Measurements from ENCODE around the gene SEPTIN10.

The SEPTIN10 gene

DNA sequence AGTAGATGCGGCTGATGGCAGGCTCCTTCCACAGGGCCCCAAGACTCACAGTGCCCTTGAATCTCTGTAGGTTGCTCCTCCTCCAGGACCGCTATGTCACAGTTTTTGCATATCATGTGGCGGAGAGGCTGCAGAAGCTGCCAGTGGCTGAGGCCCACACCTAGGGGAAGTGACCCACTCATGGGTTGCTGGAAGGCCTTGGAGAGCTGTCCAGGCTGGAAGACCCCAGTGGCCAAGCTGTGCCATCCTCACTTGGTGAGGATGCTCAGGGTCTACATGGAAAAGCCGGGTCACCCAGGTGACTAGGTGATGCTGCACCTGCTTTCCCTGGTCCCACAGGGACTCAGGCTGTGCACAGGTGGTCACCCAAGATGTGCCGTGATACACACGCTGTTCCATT is 90.6 kb downstream of the SEPTIN10 start:
- no peak for DNase-seq (ENCODE audit: low read depth)

DNA sequence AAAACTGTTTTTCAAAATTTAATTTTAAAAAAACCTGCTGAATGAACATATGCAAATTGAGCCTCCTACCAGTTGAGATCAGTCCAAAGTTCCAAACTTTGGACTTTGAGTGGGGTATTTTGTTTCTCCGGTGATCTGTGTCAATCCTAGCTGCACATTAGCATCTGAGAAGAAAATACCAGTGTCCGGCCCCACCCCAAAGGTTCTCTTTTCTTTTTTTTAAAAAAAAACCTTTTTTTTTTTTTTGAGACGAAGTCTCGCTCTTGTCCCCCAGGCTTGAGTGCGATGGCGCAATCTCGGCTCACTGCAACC is 91.7 kb downstream of the SEPTIN10 start:
- no peak for DNase-seq (ENCODE audit: low read depth)

DNA sequence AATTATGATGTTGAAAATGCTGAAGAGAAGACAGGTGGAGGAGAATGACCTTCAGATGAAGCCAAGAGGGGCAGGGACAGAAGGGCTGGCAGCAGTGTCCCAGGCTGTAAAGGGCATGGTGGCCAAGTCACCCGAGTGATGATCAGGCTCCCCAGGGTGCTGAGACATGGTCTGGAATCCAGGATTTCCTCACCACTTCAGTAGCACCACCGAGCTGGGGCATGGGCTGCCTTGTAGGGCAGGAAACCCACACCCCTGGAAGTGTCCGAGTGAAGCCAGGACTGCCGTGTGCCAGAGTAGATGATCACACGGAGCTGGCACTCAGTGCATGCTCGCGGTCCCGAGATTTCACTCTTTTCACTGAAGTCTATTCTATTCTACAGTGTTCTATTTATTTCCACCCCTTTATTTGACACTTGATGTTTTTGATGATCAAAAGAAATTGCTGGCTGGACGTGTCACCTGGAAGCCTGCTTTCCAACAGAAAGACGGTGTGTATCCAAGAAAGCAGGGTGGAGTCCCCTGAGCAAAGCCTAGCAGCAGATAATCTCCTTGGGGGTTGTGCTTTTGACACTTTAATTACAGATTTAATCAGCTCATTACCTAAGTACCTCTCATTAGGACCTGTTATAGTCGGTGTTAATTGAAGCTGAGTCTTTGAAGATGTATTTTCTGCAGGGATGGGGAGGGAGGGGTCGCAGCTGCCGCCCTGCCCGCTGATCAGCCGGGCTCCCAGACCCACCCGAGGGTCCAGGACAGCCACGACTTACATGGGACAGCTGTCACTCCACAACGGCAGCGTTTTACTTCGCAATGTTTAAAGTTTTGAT is 92.3 kb downstream of the SEPTIN10 start:
- no peak for DNase-seq (ENCODE audit: low read depth)

DNA sequence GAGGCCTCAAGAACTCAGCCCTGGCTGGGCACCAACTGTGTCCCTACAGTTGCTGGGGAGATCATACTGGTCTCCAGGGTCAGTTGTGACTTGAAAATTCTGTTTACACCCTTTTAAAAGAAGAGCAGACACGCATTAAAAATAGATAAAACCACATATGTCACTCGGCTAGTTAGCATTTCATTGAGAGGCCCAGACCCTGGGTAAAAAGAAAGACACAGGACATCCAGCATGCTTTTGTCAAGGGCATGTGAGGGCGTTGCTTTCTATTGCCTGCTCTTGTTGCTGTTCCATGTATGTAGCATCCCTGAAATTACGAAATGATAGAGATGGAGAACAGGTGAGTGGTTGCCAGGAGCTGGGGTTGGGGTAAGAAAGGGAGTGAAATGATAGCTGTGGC is 94.3 kb downstream of the SEPTIN10 start:
- DNase-seq (ENCODE audit: low read depth) = no peak

DNA sequence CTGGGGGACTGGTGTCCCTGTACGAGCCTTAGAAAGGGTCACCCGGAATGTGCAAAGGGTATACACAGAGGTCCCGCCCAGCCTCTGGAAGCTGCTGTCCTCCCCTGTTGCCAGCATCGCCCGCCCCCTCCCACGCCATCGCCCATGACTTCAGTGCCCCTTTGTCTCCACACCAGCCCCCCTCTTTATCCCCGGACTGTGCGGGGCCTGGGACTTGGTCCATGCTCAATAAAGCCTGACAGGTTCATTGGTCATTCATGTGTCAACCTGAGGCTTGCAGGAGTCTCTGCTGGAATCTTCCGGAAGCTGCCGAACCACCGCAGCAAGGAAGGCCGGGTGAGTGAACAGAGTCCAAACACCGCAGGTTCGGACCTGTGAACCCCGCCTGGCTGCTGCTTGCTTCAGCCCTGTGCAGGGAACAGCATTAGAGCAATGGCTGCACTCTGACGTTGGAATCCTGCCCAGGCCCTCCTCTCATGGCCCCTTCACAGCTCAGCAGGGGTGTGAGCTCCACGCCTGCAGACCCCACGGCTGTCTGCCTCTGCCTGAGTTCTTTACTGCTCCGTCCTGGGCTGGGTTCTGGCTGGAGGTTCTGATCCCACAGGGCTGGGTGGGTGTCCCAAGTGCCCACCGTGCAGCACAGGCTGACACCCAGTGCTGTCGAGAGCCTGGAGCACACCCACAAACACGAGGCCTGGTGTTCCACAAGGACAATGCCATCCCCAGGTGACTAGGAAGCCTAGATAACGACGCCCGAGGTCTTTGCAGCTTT is 96.5 kb downstream of the SEPTIN10 start:
- no peak for DNase-seq (ENCODE audit: low read depth)

DNA sequence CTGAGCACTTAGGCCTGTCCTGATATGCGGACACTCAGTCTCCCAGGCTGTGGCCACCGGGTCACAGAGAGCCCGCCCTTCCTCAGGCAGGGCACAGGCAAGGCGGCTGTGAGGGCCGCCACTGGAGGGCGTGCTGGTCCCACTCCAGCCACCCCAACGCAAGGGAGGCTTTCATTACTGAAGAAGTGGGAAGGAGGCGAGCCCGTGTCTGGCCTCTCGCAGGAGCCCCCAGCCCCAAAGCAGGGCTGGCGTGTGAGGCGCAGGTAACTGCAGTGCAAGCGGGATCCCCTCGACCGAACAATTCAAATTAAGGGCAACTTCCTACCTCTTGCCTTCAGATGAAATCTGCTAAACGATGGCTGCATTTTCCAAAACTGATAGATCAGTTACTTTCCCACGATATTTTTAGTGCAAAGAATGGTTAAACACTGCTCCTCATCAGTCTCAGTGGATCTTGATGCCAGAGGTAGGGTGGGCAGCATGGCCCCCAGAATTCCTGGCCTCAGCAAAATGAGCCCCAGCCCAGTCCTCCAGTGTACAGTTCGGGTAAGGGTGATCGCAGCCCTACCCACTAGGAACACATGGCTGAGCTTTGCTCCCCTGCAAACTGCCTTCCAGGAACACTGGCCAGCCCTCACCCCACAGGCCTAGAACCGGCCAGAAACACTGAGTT is 97.2 kb downstream of the SEPTIN10 start:
- no peak for DNase-seq (ENCODE audit: low read depth)

DNA sequence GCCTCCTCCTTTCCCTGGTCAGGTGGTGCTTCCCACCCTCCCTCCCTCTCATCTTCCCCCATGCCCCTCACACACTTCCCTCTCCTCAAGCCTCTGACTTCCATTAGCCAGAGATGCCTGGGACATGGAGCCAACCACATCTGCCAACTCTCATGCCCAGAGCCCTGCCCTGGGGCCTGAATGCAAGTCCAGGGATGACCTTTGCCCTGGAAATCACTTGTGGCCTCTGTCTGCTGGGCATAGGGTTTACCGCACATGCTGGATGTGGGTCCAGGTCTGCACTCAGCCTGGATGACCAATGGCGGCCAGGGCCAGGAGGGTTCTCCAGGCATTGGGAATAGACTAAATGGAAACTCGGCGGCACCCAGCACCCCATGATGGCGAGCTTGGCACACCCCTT is 98.9 kb downstream of the SEPTIN10 start:
- DNase-seq (ENCODE audit: low read depth) = no peak

DNA sequence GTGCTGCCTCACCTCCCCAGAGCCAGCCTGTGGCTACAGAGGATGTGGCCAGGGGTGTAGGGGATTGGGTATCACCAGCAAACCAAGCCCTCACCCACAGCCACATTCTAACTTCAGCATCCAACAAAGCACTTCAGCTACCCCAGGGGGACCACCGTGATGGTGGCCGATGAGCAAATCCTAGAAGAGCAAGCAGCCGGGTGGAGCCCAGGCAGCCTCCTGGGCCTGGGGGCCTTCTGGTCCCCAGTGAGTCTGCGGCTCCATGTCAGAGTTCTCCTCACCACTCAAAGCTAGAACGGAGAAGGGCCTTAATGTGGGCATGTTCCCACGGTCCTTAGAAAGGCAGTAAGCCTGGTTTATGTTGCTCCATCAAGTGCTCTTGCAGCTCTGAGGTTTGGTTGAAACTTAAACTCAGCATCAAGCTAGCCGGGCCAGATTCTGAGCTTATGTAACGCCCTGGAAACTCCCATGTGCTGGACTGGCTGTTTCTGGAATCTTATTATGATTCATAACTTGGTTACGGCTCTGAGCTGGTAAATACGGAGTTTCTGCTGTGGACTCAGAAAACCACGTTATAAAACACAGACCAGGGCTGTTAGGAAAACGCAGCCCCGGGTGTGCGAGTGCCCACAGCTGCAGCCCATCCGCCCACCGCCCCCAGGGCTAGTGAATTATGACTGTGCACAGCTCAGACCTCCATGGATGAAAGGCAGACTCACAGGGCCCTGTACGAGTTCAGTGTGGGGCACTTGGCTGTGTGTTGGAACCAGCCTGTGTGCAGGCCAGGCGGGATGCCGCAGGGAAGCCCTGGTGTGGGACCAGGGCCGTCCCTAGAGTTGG is 99.8 kb downstream of the SEPTIN10 start:
- no peak for DNase-seq (ENCODE audit: low read depth)

DNA sequence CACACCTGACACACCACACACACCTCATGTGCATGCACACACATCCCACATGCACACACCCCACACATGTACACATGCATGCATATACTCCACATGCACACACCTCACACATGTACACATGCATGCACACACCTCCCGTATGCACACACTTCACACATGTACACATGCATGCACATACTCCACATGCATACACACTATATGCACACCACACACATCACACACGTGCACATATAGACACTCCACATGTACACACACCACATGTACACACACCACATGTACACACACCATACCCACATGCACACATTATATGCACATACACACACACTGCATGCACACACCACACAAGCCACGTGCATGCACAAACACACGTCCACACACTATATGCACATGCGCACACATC is 100.5 kb downstream of the SEPTIN10 start:
- DNase-seq (ENCODE audit: low read depth) = no peak

DNA sequence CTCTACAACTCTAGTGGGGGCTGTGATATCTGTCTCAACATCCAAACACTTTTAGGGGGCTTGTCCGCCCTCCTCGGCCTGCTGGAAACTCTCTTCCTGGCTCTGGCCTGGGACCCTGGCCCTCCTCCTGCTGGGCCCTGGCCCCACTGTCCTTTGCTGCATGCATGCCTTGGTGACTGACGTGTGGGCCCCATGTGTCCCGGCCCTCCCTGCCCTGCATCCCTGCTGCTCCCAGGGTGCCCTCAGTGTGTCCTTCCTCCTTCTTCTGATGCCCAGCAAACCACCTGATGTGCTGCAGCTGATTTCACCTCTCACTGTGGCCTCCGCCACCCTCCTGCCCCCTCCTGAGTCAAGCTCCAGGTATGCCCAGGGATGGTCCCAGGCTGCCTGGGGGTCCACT is 101.7 kb downstream of the SEPTIN10 start:
- DNase-seq (ENCODE audit: low read depth) = no peak

DNA sequence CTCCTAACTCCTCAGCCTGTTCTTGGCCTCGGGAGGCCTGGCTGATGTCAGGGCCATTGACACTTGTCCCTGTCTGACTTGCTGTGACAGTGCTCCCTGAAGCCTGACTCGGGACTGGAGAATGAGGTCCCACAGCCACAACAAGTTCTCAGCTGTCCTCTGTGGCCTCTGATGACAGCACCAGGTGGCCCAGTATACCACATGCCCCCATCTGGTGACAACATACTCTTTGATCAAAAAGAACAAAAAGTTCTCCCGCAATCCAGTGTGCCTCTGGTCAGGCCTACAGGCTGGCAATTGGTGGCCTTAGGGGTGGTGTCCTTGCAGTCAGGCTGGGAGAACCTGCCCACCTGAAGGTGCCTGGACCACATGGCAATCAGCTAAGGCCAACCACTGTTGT is 102.6 kb downstream of the SEPTIN10 start:
- DNase-seq (ENCODE audit: low read depth) = no peak

DNA sequence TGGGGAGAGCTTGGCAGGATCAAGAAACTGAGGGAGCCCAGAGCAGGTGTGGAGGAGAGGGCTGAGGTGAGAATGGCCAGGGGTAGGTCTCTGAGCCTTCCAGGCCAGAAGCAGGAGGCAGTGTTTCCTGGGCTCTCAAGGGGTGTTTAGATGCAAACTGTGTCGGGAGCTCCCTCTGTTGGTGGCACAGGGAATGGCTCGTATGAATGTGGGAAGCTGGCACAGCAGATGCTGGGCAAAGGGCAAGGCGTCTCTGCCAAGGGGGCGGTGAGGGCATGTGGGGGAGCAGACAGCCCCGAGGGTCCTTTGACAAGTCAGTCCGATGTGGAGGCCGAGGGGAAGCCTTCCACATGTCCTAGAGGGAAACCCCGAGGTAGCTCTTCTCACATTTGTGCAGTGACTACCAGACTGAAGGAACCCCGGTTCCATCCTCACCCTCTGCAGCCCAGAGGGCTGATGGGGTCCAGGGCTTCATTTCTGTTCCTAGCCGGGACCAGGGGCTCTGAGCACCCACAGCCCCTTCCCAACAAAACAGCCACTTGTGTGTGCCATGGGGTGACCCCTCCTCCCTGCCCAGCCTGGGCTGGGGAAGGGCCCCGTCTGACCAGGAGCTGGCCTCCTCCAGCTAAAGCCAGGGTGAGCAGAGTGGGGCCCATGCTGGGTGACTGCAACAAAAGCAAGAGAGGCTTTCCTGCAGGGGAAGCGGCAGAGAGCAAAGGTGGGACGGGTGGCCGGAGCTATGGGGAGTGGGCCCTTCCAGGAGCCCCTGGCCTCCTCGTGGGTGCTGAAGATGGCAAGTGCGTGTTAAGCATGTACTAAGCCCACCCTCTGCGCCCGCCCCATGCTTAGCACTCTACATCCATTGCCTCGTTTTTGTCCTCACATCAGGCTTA is 103.4 kb downstream of the SEPTIN10 start:
- DNase-seq (ENCODE audit: low read depth) = peak; percentile 64

DNA sequence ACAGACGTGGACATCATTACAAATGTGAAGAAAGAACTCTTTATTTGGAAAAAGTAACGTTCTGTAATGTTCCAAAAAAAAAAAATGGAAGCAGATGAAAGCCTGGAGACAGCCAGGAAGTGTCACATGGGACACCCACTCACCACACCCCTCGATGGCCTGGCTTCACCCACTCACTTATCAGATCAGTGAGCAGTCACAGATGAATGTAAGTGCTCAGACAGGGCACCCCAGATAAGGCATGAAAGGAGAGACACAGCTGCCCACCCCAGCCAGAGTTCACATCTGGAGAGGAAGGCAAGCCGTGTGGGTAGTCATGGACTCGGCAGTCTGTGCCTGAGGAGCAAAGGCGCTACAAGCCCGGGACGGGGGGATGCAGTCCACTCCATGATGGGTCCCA is 105.2 kb downstream of the SEPTIN10 start:
- DNase-seq (ENCODE audit: low read depth) = no peak

DNA sequence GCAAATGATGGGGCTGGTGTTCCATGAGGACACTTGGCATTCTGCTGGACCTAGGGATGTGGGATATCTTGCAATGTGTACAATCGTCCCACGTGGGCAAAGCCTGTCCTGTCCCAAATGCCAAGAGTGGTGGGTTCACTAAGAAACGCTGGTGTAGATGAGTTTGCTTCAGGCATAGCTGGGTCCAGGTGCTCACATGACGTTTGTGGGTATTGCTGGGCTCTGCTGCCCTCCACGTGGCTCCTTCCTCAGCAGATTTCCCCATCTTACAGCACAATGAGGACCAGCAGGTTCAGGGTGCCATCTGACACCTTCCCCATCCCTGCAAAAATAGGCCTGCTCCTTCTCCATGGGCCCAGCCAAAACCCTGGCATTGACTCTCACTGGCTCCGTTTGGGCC is 105.9 kb downstream of the SEPTIN10 start:
- no peak for DNase-seq (ENCODE audit: low read depth)

DNA sequence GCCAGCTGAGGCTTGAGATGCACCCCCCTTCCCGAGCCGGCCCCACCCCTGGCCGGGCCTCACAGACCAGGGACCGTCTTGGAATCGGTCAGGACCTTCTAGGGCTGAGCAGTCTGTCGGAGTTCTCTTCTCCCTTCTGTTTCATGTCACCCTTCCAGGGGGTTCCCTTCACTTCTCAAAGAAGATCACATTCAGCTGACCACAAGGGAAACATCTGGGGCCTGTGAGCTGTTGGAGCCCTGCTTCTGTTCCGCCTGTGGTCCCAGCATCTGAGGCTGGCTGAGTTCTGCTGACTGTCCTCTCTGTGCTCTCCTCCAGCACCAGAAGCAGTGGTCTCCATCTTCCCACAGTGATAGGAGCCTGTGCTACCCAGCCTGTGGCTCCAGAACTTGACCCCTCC is 106.5 kb downstream of the SEPTIN10 start:
- DNase-seq (ENCODE audit: low read depth) = no peak

DNA sequence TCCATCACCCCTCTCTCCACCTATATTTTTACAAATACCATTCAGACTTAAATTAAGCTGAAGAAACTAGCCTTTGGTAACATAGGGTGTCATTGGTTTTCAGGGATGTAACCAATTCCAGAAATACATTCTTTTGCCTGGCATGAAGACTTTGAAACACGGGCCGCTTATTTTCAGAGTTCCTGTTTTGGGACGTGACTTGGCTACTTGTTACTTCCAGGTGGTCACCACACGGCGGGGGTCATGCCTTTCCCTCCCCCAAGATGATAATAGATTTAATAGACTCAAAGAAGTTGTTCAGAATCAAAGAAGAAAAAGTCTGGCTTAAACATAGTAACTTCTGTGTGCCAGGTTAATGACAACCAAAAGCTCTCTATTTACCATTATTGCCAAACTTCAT is 110.6 kb downstream of the SEPTIN10 start:
- no peak for DNase-seq (ENCODE audit: low read depth)

DNA sequence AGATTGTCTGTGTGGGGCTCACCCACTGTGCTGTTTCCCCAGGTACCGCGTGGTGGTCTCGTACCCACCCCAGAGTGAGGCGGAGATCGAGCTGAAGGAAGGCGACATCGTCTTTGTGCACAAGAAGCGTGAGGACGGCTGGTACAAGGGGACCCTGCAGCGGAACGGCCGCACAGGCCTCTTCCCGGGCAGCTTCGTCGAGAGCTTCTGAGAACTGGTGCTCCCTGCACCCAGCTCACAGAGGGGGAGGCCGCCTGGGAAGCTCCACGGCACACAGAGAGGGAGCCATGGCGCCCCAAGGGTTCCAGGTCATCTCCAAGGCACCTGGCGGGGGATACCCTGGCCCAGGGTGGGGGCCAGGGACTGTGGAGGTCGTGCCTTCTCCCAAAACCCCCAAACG is 112.3 kb downstream of the SEPTIN10 start:
- DNase-seq (ENCODE audit: low read depth) = no peak

DNA sequence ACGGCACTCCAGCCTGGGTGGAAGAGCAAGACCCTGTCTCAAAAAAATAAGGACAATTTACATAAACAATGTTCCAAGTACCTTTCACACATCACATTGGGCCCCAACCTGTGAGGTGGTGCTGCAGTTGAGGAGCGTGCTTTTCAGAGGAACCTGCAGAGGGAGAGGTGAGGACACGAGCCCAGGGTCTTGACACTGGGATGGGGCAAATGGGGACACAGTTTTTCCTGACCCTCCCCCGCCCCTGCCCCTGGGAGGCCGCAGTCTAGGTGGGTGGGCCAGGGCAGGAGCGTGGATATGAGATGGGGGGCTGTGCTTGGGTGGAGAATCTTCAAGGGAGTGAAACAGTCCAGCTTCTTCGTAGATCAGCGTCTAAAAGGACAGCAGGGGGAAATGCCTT is 112.9 kb downstream of the SEPTIN10 start:
- no peak for DNase-seq (ENCODE audit: low read depth)

DNA sequence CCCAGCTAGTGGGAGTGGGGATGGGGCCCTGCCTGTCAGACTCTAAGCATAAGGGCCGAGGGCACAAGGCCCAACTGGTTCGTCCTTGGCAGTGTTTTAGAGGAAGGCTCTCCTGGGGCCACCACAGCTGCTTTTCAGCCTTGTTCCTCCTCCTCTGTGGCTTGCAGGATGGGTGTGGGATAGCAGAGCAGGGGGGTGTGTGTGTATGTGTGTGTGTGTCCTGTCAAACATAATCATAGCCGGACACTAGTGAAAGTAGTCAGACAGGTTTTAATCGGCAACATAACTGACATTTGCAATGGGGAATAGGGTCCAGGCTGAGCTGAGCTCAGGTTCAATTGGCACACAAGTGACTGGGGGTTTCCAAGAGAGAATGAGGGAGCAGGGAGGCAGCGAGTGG is 114.2 kb downstream of the SEPTIN10 start:
- DNase-seq (ENCODE audit: low read depth) = no peak

DNA sequence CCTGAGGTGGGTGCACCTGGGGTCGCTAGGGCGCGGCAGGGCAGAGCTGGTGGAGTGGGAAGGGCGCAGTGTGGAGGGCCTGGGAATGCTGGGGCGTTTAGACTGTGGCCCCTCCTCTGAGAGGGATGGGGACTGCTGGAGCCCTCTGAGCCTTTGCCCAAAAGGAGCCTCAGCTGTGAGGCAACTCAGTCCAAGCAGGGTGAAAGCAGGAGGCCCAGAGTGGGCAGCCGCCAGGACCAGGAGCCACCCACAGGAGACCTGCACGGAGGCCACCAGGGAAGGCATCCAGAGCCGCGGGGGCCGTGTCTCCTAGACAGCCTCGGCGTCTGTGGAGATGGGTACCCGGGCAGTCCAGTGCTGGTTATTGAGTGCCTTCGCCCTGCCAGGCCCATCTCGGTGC is 114.9 kb downstream of the SEPTIN10 start:
- DNase-seq (ENCODE audit: low read depth) = no peak
